NCI-H345 (cell line): ENCODE results near the gene PROP1.
"Not testable (repeated sequence)": the region's sequence is repeated elsewhere in the genome, so short reads cannot be mapped to it uniquely, and the experiment has no call there.

ENCODE experiments used
- DNase-seq: peaks from one replicate; lab custom pipeline; 2025; lab: John Stamatoyannopoulos, UW

PROP1 gene

DNA sequence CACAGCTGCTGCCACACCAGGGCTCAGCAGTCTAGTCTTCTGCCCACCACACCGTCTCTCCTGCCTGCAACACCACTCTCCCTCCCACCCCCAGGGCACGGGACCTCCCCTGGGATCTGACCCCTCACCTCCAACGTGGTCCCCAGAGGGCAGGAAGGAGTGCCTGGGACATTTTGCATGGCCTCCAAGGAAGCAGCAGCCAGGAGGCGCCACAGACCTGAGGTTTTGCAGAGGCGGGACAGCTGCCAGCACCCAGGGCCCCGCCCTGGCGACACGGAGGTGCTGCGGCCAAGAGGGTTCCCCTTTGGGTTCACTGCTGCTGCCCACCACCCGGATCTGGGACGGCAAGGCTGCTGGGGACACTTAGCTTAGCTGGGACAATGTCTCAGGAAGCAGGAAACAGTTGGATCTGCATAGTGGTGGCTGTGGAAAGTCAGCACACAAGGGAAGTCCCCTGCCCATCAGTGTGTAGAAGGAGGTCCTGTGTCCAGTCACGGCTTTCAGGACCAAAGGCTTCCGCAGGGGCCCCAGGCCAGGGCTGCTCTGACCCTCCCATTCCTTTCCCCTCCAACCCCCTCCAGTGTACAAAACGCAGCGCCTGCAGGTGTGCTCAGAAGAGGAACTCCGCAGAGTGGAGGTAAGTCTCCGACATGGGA, 13.8 kb downstream of the PROP1 start:
- DNase-seq: no peak

DNA sequence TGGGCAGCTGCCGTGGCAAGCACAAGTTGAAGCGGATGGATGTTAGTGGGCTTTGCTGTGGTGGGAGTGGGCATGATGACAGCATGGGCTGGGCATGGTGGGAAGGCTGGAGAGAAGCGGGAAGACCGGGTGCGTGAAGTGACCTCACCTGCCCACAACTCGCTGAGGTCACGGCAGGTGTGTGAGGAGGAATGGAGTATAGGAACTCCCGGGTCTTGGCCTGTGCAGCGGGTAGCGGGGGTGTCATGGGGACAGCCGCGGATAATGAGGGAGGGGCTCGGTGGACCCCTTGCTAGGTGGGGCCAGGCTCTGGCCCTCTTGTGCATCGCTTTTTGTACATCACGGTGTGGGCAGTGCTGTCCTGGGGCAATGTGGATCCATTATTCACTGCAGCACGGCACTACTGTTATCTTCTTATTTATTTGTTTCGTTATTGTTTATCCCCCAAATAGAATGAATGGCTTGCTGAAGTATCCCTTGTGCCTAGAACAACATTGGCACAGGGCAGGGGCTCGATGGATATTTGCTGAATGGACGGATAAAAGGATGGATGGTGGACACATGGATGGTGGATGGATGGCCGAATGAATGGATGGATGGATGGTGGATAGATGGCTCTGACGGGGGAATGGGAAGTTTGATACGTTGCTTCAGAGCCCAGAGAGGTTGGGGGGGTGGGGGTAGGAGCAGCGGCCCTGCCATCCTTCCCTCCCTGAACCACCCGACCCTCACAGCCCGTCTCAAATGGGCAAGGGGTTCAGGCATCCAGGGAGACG, 14.6 kb downstream of the PROP1 start:
- no peak for DNase-seq

DNA sequence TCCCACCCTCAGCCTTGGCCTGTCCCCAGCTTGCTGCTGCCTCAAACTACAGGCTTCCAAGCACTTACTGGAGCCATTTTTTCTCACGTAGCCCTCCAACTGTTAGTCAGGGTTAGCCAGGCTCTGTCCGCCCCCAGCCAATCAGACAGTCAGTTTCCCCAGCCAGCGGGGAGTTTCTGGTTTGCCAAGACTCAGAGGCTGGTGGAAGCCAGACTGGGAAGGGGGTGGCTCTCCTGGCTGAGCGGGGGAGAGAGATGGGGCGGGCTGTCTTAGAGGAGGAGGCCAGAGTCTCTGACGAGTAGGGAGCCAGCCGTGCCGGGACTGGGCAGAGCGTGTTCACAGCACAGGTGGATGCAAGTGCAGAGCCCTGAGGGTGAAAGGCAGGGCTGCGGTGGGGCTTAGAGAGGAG, 15.3 kb downstream of the PROP1 start:
- no peak for DNase-seq

DNA sequence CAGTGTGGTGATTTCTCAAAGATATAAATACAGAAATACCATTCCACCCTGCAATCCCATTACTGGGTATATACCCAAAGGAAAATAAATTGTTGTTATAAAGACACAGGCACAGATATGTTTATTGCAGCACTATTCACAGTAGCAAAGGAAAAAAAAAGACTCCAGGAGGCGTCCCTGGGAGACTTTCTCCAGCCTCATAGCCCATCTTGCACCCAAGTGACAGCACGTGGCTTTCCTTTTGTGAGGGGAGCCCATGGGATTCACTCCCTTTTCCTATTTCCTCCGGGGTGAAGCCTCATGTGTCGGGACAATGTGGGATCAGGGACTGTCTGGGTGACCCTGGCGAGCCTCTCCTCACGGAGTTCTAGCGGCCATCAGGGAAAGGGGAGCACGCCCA, 18.4 kb downstream of the PROP1 start:
- not testable (repeated sequence) for DNase-seq

- DNase-seq: no peak
These were observed 22.9 kb downstream of the PROP1 start for GRCh38 chr5:177973066-177973635.

DNA sequence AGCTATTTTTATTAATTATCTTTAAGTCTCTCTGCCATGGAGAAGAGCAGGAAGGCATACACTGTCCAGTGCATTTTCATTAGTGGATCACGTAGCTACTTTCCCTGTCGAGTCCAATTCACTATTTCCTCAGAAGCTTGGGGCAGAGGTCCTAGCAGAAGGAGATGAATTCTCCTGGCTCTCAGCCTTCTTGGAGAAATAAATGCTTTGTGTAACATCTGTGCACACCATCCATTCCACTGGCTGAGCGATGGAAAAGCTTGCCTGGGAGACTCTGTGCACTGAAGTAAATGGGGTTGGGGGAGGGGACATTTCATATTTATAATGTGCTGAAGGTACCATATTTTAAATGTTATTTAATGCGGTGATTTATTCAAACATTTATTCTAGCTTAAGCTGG, 23.4 kb downstream of the PROP1 start:
- DNase-seq: no peak

DNA sequence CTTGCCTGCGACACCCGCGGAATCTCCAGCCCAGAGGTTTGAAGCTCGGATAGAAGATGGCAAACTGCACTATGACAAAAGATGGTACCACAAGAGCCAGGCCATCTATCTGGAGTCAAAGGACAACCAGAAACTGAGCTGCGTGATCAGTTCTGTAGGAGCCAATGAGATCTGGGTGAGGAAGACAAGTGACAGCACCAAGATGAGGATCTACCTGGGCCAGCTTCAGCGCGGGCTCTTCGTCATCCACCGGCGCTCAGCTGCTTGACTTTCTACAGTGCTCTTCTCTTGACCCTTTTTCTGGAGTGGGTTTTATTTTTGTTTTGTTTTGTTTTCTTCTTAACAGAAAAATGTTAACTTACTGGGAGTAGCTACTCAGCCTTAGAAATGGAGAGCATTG, 24.0 kb downstream of the PROP1 start:
- DNase-seq: not testable (repeated sequence)

GRCh38 chr5:177968661-177969211, 27.3 kb downstream of the PROP1 start:
- no peak for DNase-seq

- DNase-seq: no peak
These were observed 28.7 kb downstream of the PROP1 start for GRCh38 chr5:177967221-177967887.

DNA sequence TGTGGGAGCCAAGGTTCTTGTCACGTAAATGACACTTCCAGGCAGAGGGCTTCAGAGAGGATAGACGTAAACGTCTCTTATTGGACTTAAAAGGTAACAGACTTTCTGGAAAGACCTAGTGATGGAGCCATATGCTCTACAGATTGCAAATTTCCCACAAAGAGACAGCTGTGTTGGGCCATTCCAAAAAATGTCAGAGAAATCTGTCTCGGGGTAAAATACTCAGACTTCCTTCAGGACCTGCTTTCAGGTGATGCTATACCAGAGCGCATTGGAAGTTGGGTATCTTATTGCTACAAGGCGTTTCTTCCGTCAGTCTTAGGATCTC, 29.2 kb downstream of the PROP1 start:
- no peak for DNase-seq

DNA sequence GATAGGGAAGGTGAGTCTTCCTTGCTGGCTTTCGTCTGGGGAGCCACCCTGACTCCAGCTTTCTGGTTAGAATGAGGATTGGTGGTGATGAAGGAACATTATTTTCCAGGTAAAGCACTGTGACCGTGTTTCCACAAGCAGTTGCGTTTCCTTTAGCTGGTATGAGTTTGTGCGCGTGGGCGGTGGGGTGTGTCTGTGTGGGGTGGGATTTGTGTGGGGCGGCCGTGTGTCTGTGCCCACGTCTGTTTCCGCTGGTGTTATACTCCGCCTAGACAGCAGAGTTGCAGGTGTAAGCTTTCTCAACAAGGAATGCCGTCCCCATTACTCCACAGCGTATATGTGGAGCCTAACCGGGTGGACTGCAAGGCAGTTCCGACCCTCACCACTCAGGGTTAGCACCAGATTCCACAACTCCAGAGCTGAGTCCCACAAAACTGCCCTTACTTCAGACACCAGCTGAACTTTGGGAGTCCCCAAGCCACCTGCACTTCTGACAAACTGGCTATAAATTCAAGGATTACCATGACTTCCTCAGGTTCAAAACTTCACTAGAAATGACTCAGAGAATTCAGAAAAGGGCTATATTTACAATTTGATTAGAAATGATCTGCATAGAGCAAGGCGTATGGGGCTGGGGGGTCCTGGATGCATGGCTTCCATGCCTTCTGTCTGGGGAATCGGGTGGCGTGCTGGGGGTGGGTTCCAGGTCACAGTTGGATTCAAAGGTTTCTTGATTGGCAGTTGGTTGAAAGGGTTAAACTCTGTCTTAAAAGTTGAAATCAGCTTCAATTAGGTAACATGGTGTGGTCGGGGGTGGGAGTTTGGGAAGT, 29.8 kb downstream of the PROP1 start:
- DNase-seq: no peak

GRCh38 chr5:177964471-177964870, 31.6 kb downstream of the PROP1 start:
- DNase-seq: no peak

DNA sequence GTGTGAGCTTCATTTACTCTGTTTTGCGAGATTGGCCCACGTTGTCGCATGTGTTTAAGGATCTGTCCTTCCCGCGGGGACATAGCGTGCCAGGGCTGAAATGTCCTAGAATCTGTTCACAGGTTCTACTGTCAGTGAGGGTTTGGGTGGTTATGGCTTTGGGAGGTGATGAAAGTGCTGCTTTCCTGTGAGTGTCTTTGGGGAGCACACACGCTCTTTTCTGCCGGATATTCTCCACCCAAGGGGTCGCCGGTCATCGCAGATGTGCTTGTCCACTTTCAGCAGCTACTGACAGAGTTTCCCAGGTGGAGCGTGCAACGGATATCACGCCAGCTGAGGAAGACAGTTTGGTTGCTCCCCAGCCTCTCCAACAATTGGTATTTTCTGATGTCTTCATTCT, 32.1 kb downstream of the PROP1 start:
- DNase-seq: no peak

GRCh38 chr5:177959315-177959714, 36.7 kb downstream of the PROP1 start:
- no peak for DNase-seq

- DNase-seq: no peak
These were observed 37.3 kb downstream of the PROP1 start for GRCh38 chr5:177958696-177959095.

DNA sequence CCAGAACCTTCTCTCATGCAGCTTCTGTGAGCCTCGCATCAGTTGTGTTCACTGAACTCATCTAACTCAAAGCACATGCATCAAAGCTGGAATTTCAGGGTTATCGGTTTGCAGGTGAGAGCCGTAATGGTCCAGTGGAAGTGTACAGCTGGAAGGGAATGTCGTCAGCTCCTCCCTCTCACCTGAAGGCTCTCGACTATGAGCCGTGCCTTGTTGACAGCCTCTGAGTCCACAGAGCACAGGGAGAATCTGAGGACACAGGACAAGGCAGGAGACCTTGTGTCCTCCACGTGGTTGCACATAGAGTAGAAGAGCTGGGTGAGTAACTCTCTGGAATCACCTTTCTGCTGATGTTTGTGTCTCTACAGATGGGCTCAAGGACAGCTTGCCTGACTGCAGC, 38.8 kb downstream of the PROP1 start:
- DNase-seq: no peak

DNA sequence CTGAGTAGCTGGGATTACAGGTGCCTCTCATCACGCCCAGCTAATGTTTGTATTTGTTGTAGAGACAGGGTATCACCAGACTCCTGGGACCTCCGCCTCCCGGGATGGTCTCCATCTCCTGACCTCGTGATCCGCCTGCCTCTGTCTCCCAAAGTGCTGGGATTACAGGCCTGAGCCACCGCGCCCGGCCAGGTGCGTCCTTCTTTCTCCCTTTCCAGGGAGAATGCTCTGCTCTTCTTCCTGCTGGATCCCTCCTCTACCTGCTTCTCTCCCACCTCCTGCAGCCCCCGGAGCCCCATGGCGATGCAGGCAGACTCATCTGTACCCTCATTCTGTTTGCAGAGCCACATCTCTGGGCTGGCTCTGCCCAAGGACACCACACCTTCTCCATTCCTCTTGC, 42.9 kb downstream of the PROP1 start:
- DNase-seq: not testable (repeated sequence)

DNA sequence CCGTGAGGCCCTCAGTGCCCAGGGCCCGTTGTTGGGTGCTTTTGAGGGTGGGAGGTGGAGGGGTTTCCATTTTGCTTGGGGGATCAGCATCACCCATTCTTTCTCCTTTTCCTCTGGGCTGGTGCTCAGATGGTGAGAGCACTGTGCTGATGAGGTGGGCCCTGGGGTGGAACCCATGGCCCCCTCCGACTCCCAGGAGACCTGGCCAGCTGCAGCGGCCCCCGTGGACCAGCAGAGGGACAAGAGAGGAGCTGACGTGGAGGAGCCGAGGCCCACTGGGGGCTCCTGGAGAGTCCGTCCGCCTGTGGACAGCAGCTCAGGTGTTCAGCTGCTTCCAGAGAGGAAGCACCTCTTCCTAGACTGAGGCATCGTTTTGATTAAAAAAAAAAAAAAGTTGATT, 46.4 kb downstream of the PROP1 start:
- DNase-seq: not testable (repeated sequence)

GRCh38 chr5:177949065-177949464, 47.0 kb downstream of the PROP1 start:
- DNase-seq: not testable (repeated sequence)

DNA sequence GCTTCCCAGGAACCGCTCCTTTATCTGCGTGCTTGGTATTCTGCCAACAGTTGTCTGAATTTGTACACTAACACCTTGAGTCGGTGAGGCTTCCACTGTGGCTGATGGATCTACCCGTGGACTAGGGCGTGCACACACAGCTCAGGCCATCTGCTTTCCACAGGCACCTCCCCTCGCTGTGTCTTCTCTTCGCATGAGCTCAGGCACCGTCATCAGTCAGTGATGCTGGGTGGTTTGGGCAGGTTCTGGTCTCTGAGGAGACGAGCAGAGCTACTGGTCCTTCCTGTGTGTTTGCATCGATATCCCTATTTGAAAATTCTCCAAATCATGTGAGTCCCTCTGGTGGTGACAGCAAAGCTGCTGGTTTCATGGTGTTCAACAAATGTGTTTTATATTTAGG, 48.1 kb downstream of the PROP1 start:
- peak; percentile 89 for DNase-seq

DNA sequence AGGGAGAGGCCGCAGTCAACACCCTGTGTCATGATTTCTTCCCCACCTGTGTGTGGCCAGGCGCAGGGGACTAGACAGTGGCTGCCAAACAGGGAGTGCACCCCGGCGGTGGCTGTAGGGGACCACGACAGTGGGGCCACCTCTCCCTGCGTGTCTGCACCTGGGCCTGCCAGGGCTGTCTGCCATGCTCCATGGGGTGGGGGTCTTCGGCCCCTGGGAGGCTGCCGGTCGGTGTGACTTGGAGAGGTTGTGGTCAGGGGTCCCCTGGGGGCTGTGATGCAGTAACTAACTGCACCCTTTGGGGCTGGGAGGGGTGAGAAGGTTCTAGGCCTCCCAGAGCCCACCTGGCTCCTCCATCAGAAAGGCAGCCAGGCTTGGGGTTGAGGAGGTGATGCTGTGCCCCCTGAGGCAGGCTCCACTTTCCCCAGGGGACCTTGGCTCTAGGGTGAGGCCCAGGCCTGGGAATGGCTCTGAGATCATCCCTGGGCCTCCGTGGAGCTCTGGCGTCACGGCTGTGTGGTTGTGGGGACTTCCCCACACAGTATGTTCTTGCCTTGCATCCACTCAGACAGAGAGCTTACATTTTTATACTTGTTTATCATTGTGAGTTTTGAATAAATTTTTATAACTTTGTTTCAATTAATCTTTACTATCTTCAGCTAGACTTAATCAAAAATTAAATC, 50.3 kb downstream of the PROP1 start:
- not testable (repeated sequence) for DNase-seq
